Measurements from ENCODE around the gene ANKRD61.
"Not testable (repeated sequence)": the region's sequence is repeated elsewhere in the genome, so short reads cannot be mapped to it uniquely, and the experiment has no call there.

Gene ANKRD61

GRCh38 chr7:6032167-6032566, 991 bp downstream of the ANKRD61 start:
- DNase-seq, result no peak

GRCh38 chr7:6032641-6033040, 1.5 kb downstream of the ANKRD61 start:
- no peak for DNase-seq

GRCh38 chr7:6035165-6035564, 4.0 kb downstream of the ANKRD61 start:
- no peak for DNase-seq

GRCh38 chr7:6035686-6036085, 4.5 kb downstream of the ANKRD61 start:
- no peak for DNase-seq

GRCh38 chr7:6049780-6050179, 18.6 kb downstream of the ANKRD61 start:
- no peak for DNase-seq

GRCh38 chr7:6051185-6051584, 20.0 kb downstream of the ANKRD61 start:
- not testable (repeated sequence) for DNase-seq

GRCh38 chr7:6056616-6057015, 25.4 kb downstream of the ANKRD61 start:
- no peak for DNase-seq

- no peak for DNase-seq
These were observed 26.3 kb downstream of the ANKRD61 start for GRCh38 chr7:6057316-6058129.

GRCh38 chr7:6059941-6060340, 28.8 kb downstream of the ANKRD61 start:
- DNase-seq, result not testable (repeated sequence)

- DNase-seq, result no peak
These were observed 40.2 kb downstream of the ANKRD61 start for GRCh38 chr7:6071406-6071805.

- no peak for DNase-seq
These were observed 43.6 kb downstream of the ANKRD61 start for GRCh38 chr7:6074612-6075380.

- no peak for DNase-seq
These were observed 47.4 kb downstream of the ANKRD61 start for GRCh38 chr7:6078548-6078947.

GRCh38 chr7:6083047-6083446, 51.9 kb downstream of the ANKRD61 start:
- DNase-seq, result not testable (repeated sequence)
